Measurements from ENCODE around the gene RMC1.

Gene RMC1

DNA sequence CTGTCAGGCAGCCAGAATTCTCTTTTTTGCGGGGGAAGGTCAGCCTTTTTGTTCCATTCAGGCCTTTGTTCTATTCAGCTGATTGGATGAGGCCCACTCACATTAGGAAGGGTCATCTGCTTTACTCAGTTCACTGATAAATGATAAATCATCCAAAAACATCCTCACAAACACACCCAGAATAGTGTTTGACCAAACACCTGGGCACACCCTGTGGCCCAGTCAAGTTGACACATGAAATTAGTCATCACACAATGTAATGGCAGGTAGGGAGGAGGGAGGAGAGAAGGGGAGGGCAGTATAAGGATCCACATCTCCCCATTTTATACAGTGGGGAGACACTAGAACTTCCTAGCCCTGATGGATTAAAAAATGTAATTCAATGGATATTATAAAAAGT lies 8.3 kb upstream of the RMC1 start:
- ChIA-PET POLR2A (ENCODE audit: low non-redundant PET) (no interaction called here), CTCF (no interaction called here)
- no peak overlapping the region for H3K27ac ChIP-seq
- DNase-seq (ENCODE audit: low spot score) = peak; percentile 60
- no peak for TF ChIP-seq CTCF (conservative IDR thresholded peaks at IDR 0.05; ENCODE audit: low read depth)

DNA sequence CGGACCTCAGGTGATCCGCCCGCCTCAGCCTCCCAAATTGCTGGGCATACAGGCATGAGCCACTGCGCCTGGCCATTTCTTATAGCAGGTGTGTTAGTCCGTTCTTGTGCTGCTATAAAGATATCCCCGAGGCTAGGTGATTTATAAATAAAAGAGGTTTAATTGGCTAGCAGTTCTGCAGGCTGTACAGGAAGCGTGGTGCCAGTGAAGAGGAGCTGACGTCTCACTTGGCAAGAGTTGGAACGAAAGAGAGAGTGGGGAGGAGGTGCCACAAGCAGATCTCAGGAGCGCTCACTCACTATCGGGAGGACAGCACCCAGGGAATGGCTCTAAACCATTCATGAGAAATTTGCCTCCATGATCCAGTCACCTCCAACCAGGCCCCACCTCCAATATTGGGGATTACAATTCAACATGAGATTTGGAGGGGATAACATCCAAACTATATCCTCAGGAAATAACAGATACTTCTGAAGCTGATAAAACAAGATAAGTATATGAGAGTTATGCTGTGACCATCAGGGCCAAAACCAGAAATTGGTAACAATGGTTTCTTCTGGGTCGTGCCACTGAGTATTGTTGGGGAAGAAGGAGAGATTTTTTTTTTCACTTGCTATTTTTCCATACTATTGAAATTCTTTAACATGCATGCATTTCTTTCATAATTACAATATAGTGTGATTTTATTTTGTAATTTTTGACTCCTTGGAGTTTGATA lies 7.4 kb upstream of the RMC1 start:
- CTCF ChIA-PET = interaction anchor here (0.6 kb wide), 1 partner anchor 14 kb away, joined by 3 read pairs; no protein-coding TSS in a partner anchor
- DNase-seq (ENCODE audit: low spot score) = no peak

GRCh38 chr18:23498117-23498516 lies 5.2 kb upstream of the RMC1 start:
- CTCF ChIA-PET = interaction anchor here (1.1 to 1.3 kb wide), 2 partner anchors 15 to 38 kb away, joined by 3 read pairs; no protein-coding TSS in a partner anchor
- TF ChIP-seq CTCF (conservative IDR thresholded peaks at IDR 0.05; ENCODE audit: low read depth) = no peak
- POLR2A ChIA-PET (ENCODE audit: low non-redundant PET) = no interaction called here
- DNase-seq (ENCODE audit: low spot score) = no peak
- H3K27ac ChIP-seq = no peak overlapping the region

More for the DNA sequence above, 7.4 kb upstream of the RMC1 start:
- TF ChIP-seq CTCF (conservative IDR thresholded peaks at IDR 0.05; ENCODE audit: low read depth) = no peak
- POLR2A ChIA-PET (ENCODE audit: low non-redundant PET) = no interaction called here
- peak overlapping the region; percentile 42 for H3K27ac ChIP-seq

GRCh38 chr18:23498877-23499276 lies 4.4 kb upstream of the RMC1 start:
- POLR2A ChIA-PET (ENCODE audit: low non-redundant PET) = no interaction called here
- DNase-seq (ENCODE audit: low spot score) = no peak
- CTCF ChIA-PET = interaction anchor here (0.6 to 1.3 kb wide), 3 partner anchors 16 to 427 kb away, joined by 3 read pairs; no protein-coding TSS in a partner anchor
- H3K27ac ChIP-seq = no peak overlapping the region
- peak; percentile 68 for TF ChIP-seq CTCF (conservative IDR thresholded peaks at IDR 0.05; ENCODE audit: low read depth)

DNA sequence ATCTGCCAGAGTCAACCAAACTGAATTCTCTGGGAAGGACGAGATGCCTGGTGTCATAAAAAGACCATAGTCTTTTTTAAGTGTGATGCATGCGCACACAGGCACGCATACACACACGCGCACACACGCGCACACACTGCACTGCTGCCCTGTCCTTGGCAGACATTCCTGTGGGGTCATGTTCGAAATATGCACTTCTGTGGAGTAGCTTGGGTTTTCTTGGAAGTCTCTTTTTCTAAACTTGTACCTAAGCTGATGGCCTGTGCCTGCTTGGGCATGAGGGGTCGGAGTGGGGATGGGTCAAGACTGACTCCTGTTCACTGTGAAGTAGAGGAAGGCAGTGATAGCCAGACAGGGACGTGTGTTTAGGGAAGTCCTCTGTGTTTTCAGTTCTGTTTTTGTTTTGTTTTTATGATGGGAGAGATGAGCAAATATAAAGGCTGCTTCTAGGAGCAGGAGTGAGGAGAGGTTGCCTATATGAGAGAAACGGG lies 4.0 kb upstream of the RMC1 start:
- DNase-seq (ENCODE audit: low spot score) = no peak
- no peak for TF ChIP-seq CTCF (conservative IDR thresholded peaks at IDR 0.05; ENCODE audit: low read depth)
- no peak overlapping the region for H3K27ac ChIP-seq
- ChIA-PET CTCF (interaction anchor here (0.6 to 1.3 kb wide), 2 partner anchors 39 to 427 kb away, joined by 3 read pairs; no protein-coding TSS in a partner anchor), POLR2A (ENCODE audit: low non-redundant PET) (no interaction called here)

- POLR2A ChIA-PET (ENCODE audit: low non-redundant PET) = no interaction called here
- no peak for DNase-seq (ENCODE audit: low spot score)
- no peak overlapping the region for H3K27ac ChIP-seq
- CTCF ChIA-PET = no interaction called here
- TF ChIP-seq CTCF (conservative IDR thresholded peaks at IDR 0.05; ENCODE audit: low read depth) = no peak
Observed at GRCh38 chr18:23501626-23502025, 1.7 kb upstream of the RMC1 start.

Data from RWPE1 (cell line).